Measurements from ENCODE around the gene FBXW4. TPM values are rescaled to one million over a fixed set of nuclear protein-coding genes. Genes with fewer than 3 reads are reported as not detected.

FBXW4 gene
- total RNA-seq, 1 donor from 2014 or later, result 87.2 TPM

DNA sequence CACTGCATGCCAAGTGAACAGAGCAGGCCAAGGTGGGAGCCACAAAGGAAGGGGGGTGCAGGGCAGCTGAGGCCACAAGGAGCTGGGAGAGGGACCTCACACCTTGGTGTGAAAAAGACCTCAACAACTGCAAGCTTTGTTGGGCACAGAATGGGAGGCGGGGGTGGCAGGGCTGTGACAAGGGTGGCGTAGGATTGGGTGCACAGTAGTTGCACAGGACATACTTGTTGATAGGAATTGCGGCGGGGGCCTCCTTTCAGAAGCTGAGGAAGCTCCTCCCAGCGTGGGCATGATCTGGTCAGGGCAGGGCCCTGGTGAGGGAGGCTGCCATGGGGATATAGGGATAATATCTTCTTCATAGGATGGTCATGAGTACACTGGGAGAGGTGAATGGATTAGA is 132.7 kb downstream of the FBXW4 start:
- intact Hi-C loops (cut with DNase I), result no loop called here
- ATAC-seq (no peak), DNase-seq (ENCODE audit: low spot score) (no peak)

GRCh38 chr10:101561068-101561915 is 133.7 kb downstream of the FBXW4 start:
- intact Hi-C loops (cut with DNase I), result no loop called here
- no peak for DNase-seq (ENCODE audit: low spot score)
- no peak for ATAC-seq

Small RNA genes within 50 kb of the gene (microRNA-seq; reads per million reads assigned to microRNA genes)
- gene MIR3158-1 (not detected), gene MIR3158-2 (not detected)

Other genes starting within 250 kb of the FBXW4 start
- gene POLL, start 106.9 kb downstream of the FBXW4 start, total RNA-seq, result 37.1 TPM
- gene DPCD, start 106.8 kb downstream of the FBXW4 start, total RNA-seq, result 9.1 TPM
- 0.62 TPM for gene FGF8, start 80.9 kb upstream of the FBXW4 start, total RNA-seq
- gene NPM3, start 88.3 kb upstream of the FBXW4 start, total RNA-seq, result 8.0 TPM
- 187 TPM for gene OGA, start 123.3 kb upstream of the FBXW4 start, total RNA-seq
- 18.9 TPM for gene KCNIP2, start 148.6 kb upstream of the FBXW4 start, total RNA-seq

Measured in sciatic nerve (tissue), 2 donors.